ENCODE measurements around the gene B9D1. TPM values are rescaled to one million over a fixed set of nuclear protein-coding genes. Genes with fewer than 3 reads are reported as not detected.
"Not testable (repeated sequence)": the region's sequence is repeated elsewhere in the genome, so short reads cannot be mapped to it uniquely, and the experiment has no call there.

The B9D1 gene
- polyA plus RNA-seq, 1 experiment: 55.8 TPM

- POLR2A ChIA-PET: no interaction called here
- TF ChIP-seq, protein P1, sequence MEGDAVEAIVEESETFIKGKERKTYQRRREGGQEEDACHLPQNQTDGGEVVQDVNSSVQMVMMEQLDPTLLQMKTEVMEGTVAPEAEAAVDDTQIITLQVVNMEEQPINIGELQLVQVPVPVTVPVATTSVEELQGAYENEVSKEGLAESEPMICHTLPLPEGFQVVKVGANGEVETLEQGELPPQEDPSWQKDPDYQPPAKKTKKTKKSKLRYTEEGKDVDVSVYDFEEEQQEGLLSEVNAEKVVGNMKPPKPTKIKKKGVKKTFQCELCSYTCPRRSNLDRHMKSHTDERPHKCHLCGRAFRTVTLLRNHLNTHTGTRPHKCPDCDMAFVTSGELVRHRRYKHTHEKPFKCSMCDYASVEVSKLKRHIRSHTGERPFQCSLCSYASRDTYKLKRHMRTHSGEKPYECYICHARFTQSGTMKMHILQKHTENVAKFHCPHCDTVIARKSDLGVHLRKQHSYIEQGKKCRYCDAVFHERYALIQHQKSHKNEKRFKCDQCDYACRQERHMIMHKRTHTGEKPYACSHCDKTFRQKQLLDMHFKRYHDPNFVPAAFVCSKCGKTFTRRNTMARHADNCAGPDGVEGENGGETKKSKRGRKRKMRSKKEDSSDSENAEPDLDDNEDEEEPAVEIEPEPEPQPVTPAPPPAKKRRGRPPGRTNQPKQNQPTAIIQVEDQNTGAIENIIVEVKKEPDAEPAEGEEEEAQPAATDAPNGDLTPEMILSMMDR (IDR thresholded peaks at IDR 0.05; ENCODE audit: insufficient read depth, low read depth, low read length): no peak
- Histone ChIP-seq H3K27me3 (ENCODE audit: control insufficient read depth, insufficient read depth, low read length) (no peaks in the 10 kb centered on the region), H3K36me3 (ENCODE audit: control insufficient read depth, insufficient read depth, low read length) (peaks cover 2% of the 10 kb centered on the region; the same call in 1 of the 2 replicates), H3K4me3 (ENCODE audit: low read depth, low read length) (no peak overlapping the region)
- no peak for DNase-seq (ENCODE audit: low read depth)
- CTCF ChIA-PET: interaction anchor here (2.4 kb wide), 1 partner anchor 89 kb away, joined by 5 read pairs; no protein-coding TSS in a partner anchor
Observed at GRCh38 chr17:19357761-19358160, 4.8 kb downstream of the B9D1 start.

DNA sequence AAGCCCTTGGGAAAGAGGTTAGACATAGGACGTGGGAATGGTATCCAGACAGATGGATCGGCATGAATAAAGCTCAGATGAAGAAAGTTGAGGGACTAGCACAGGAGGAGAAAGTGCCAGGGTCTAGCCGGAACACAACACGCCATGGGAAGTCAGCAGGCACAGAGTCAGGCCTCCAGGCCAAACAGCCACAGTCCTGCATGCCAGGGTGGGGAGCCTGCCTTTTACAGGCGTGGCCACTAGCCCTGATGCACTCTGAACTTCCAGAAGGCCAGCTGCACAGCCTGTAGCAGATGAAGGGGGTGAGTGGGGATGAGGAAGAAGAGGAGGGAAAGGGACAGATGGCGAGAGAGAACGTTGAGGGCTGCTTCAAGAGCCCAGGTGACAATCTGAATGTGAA, 5.2 kb downstream of the B9D1 start:
- POLR2A ChIA-PET: no interaction called here
- CTCF ChIA-PET: interaction anchor here (2.4 kb wide), 1 partner anchor 90 kb away, joined by 5 read pairs; no protein-coding TSS in a partner anchor

GRCh38 chr17:19354748-19355147, 7.8 kb downstream of the B9D1 start:
- TF ChIP-seq, protein P1 (IDR thresholded peaks at IDR 0.05; ENCODE audit: insufficient read depth, low read depth, low read length): no peak

More for the DNA sequence above, 5.2 kb downstream of the B9D1 start:
- no peak for DNase-seq (ENCODE audit: low read depth)
- Histone ChIP-seq H3K4me3 (ENCODE audit: low read depth, low read length) (no peak overlapping the region), H3K27me3 (ENCODE audit: control insufficient read depth, insufficient read depth, low read length) (no peaks in the 10 kb centered on the region), H3K36me3 (ENCODE audit: control insufficient read depth, insufficient read depth, low read length) (peaks cover 2% of the 10 kb centered on the region; the same call in 1 of the 2 replicates)
- TF ChIP-seq, protein P1 (IDR thresholded peaks at IDR 0.05; ENCODE audit: insufficient read depth, low read depth, low read length): no peak

DNA sequence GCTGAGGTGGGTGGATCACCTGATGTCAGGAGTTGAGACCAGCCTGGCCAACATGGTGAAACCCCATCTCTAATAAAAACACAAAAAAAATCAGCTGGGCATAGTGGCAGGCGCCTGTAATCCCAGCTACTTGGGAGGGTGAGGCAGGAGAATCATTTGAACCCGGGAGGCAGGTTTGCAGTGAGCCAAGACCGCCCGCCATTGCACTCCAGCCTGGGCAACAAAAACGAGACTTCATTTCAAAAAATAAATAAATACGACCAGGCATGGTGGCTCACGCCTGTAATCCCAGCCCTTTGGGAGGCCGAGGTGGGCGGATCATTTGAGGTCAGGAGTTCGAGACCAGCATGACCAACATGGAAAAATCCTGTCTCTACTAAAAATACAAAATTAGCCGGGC, 9.1 kb downstream of the B9D1 start:
- H3K36me3 ChIP-seq (ENCODE audit: control insufficient read depth, insufficient read depth, low read length); H3K4me3 ChIP-seq (ENCODE audit: low read depth, low read length); DNase-seq (ENCODE audit: low read depth); POLR2A ChIA-PET; H3K27me3 ChIP-seq (ENCODE audit: control insufficient read depth, insufficient read depth, low read length): not testable (repeated sequence)
- CTCF ChIA-PET: interaction anchor here (1.0 to 2.2 kb wide), 4 partner anchors 10 to 94 kb away, joined by 4 to 15 read pairs (median 6); partner anchors contain the start of gene B9D1

More at GRCh38 chr17:19354748-19355147, 7.8 kb downstream of the B9D1 start:
- POLR2A ChIA-PET: no interaction called here
- Histone ChIP-seq H3K27me3 (ENCODE audit: control insufficient read depth, insufficient read depth, low read length) (no peaks in the 10 kb centered on the region), H3K36me3 (ENCODE audit: control insufficient read depth, insufficient read depth, low read length) (peaks cover 2% of the 10 kb centered on the region; the same call in 1 of the 2 replicates), H3K4me3 (ENCODE audit: low read depth, low read length) (no peak overlapping the region)
- CTCF ChIA-PET: interaction anchor here (1.0 to 2.2 kb wide), 4 partner anchors 8 to 93 kb away, joined by 4 to 15 read pairs (median 6); partner anchors contain the start of gene B9D1
- DNase-seq (ENCODE audit: low read depth): no peak

DNA sequence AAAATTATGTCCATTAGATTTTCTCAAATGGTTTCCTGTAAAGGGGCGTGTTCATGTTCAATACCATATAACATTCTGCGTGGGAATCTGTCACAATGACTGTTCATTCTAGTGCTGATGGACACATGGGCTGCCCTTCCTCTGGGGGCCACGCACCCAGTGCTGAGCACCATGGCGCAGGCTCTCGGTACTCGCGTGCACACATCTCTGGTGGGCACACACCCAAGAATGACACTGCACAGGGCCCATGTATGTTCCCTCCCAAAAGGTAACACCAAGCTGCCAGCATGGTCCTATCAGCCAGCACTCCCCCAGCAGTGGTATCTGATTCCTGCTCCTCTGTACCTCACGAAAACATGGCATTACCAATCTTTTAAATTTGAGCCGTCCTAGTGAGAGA, 13.7 kb downstream of the B9D1 start:
- ChIA-PET CTCF (no interaction called here), POLR2A (no interaction called here)
- H3K4me3 ChIP-seq (ENCODE audit: low read depth, low read length): no peak overlapping the region
- no peaks in the 10 kb centered on the region for H3K27me3 ChIP-seq (ENCODE audit: control insufficient read depth, insufficient read depth, low read length)
- no peak for DNase-seq (ENCODE audit: low read depth)
- TF ChIP-seq, protein P1 (IDR thresholded peaks at IDR 0.05; ENCODE audit: insufficient read depth, low read depth, low read length): no peak
- peaks cover 1% of the 10 kb centered on the region; the same call in 1 of the 2 replicates for H3K36me3 ChIP-seq (ENCODE audit: control insufficient read depth, insufficient read depth, low read length)
